ENCODE results near the gene SLC38A11. TPM values are rescaled to one million over a fixed set of nuclear protein-coding genes. Genes with fewer than 3 reads are reported as not detected.

SLC38A11 gene
- total RNA-seq, 1 donor from 2014 or later, result 0.84 TPM

DNA sequence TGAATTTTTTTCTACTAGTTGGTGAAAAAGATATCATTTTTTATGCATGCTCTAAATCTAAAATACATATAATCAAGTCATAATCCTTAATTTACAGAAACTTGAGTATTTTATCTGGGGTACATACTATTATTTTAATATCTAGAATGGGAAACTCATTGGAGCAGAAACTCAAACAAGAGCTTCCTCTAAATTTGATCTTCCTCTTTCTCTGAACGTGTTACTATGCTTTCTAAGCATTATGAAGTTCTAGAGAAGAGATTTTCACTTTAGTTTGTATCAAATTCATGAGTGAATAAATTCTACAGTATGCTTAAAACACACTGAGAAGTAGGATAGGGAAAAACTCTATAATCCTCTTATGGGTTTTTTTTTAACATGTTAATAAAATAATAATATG is 20.6 kb upstream of the SLC38A11 start:
- DNase-seq (ENCODE audit: missing footprints) (no peak), ATAC-seq (no peak)
- intact Hi-C loops (cut with DNase I), result no loop called here

- DNase-seq (ENCODE audit: missing footprints) (no peak), ATAC-seq (no peak)
- intact Hi-C loops (cut with DNase I), result no loop called here
These were observed 18.9 kb upstream of the SLC38A11 start for GRCh38 chr2:164974221-164974620.

- intact Hi-C loops (cut with DNase I), result no loop called here
- no peak for ATAC-seq
- DNase-seq (ENCODE audit: missing footprints), result no peak
These were observed 16.9 kb upstream of the SLC38A11 start for GRCh38 chr2:164972216-164972615.

- no peak for ATAC-seq
These were observed 14.8 kb upstream of the SLC38A11 start for GRCh38 chr2:164969909-164970690.

DNA sequence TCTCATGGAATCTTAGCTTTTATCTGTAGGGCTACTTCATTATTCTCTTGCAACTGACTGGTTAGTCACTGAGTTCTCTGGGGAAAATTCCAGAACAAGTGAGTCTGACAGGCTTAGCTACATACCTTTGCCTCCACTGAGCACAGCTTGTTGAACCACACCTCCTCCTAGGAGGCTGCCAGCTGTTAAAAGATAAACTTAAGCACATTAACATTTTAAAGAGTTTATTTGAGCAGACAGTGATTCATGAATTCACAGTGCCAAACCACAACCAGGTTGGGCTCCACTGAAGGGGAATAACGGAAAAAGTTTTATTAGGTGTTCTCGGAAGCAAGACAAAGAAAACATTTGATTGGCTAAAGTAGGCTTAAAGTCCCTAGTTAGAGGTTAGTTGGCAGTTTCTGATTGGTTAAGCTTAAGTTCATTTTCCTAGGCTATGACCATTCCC is 12.5 kb upstream of the SLC38A11 start:
- DNase-seq (ENCODE audit: missing footprints) (no peak), ATAC-seq (no peak)
- intact Hi-C loops (cut with DNase I), result no loop called here

More at GRCh38 chr2:164969909-164970690, 14.8 kb upstream of the SLC38A11 start:
- no peak for DNase-seq (ENCODE audit: missing footprints)
- intact Hi-C loops (cut with DNase I), result no loop called here

- intact Hi-C loops (cut with DNase I), result no loop called here
- ATAC-seq (no peak), DNase-seq (ENCODE audit: missing footprints) (no peak)
These were observed 12.0 kb upstream of the SLC38A11 start for GRCh38 chr2:164967361-164967760.

- intact Hi-C loops (cut with DNase I), result no loop called here
- no peak for ATAC-seq
- DNase-seq (ENCODE audit: missing footprints), result no peak
These were observed 9.4 kb upstream of the SLC38A11 start for GRCh38 chr2:164964700-164965099.

DNA sequence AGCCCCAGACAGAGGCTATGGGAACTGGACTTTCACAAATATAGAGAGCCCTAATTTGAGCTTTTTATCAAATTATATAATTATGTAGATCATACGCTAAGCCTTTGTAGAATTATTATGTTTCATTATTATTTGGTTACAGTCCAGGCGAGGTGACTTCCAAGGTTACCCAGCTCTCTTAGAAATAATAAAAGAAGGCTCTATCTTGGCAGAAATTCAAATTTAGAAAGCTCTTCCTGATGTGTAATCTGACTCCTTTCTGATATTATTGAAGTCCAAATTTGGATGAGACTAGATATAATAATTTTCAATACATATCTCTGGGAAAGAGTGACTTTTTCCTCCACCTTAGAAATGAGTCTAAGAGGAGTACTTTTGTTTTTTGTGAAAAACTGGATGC is 4.8 kb upstream of the SLC38A11 start:
- intact Hi-C loops (cut with DNase I), result no loop called here
- DNase-seq (ENCODE audit: missing footprints) (no peak), ATAC-seq (no peak)

GRCh38 chr2:164954186-164954585 is 1.1 kb downstream of the SLC38A11 start:
- ATAC-seq (no peak), DNase-seq (ENCODE audit: missing footprints) (no peak)
- intact Hi-C loops (cut with DNase I), result no loop called here

DNA sequence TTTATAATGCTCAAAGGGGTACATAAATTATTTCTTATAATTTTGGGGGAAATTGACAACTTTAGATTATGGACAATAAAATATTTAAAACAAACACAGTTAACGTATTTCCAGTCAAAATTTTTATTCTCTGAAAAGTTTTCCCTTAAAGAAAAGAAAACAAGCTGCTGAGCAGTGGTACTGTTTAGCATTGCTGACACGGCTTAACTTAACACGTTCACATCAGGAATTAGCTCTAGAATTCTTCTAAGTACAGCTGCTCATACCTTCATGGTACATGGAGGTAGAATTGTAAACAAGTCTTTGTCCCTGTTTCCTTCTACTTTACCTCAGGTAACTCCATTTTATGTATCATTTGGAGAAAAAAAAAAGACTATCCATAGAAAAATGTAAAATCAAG is 2.0 kb downstream of the SLC38A11 start:
- intact Hi-C loops (cut with DNase I), result no loop called here
- ATAC-seq (no peak), DNase-seq (ENCODE audit: missing footprints) (no peak)

DNA sequence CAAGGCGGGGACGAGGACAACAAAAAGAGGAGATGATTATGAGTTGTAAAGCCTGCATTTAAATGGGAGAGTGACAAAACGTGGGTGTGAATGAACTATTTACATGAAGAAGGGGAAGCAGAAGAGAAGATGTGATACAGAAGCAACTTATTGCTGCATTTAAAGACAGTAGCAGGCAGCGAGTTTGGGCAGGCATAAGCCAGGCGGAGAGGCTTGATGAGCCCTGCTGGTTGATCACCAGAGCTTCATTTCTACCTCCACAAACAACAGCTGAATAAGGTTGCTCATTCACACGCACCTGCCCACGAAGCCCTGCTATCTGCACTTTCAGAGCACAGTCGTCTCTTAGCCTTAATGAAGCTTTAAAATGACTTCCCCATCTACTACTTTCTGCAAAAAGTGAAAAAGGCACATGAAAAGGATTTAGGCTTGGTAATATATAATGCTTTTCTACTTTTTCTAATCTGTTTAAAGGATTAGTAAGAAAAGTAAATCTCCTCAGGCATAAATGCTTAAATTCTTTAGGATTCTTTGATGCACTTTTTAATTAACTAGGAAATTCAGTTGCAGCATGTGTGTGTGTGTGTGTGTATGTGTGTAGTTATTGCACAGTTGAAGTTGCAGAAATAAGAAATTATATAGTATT is 3.1 kb downstream of the SLC38A11 start:
- intact Hi-C loops (cut with DNase I), result no loop called here
- ATAC-seq (no peak), DNase-seq (ENCODE audit: missing footprints) (no peak)

- no peak for ATAC-seq
- no peak for DNase-seq (ENCODE audit: missing footprints)
- intact Hi-C loops (cut with DNase I), result no loop called here
These were observed 6.8 kb downstream of the SLC38A11 start for GRCh38 chr2:164948540-164948939.

DNA sequence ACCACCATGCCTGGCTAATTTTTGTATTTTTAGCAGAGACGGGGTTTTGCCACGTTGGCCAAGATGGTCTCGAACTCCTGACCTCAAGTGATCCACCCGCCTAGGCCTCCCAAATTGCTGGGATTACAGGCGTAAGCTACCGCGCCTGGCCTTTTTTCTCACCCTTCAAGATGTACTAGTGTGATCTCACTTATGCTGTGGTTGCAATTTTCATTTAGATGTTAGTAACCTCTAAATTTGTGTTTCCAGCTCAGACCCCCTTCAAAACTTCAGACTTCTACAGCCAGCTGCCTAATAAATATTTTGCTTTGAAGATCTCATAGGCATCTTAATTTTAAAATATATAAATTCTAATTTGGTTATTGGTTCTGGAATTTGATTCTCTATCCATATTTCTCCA is 8.0 kb downstream of the SLC38A11 start:
- ATAC-seq (no peak), DNase-seq (ENCODE audit: missing footprints) (no peak)
- intact Hi-C loops (cut with DNase I), result no loop called here

DNA sequence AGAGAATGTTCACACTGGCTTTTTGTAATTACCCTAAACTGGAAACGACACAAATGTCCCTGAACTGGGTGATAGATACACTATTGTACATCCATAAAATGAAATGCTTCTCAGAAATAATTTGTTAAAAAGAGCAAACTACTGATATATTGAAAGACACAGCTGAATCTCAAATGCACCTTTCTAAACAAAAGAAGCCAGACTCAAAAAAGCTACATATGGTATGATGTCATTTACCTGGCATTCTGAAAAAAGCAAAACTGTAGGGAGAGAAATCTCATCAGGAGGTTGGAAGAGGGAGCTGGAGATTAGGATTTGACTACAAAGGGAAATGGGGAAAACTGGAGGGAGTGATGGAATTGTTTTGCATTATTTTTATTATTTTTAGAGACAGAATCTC is 12.0 kb downstream of the SLC38A11 start:
- ATAC-seq (no peak), DNase-seq (ENCODE audit: missing footprints) (no peak)
- intact Hi-C loops (cut with DNase I), result no loop called here

- no peak for DNase-seq (ENCODE audit: missing footprints)
- ATAC-seq, result no peak
These were observed 17.4 kb downstream of the SLC38A11 start for GRCh38 chr2:164937864-164938401.

DNA sequence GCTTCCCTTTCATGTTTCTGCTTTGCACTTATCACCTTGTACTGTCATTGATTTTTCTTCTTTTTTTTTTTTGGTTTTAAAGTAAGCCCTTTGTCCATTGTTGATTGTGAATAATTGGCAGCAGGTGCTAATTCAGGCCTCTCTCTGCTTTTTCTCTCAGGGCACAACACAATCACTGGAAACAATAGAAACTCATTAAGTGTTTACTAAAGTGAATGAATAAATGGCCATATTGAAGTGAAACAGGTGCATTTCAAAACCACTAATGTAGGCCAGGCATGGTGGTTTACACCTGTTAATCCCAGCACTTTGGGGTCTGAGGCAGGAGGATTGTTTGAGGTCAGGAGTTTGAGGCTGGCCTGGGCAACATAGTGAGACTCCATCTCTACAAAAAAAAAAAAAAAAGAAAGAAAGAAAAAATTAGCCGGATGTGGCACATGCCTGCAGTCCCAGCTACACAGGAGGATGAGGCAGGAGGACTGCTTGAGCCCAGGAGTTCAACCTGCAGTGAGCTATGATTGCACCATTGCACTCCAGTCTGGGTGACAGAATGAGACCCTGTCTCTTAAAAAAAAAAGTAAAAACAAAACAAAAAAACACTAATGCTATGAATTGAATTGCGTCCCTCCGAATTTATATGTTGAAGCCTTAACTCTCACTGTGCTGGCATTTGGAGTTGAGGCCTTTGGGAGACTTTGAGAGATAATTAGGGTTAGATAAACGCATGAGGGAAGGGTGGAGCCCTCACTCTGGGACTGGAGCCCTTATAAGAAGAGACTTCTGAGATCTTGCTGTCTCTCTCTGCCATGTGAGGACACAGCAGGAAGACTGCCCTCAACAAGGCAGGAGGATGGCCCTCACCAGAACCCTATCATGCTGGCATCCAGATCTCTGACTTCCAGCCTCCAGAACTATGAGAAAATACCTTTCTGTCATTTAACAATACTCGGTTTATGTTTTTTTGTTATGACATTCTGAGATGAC is 19.9 kb downstream of the SLC38A11 start:
- no peak for ATAC-seq
- DNase-seq (ENCODE audit: missing footprints), result no peak
- intact Hi-C loops (cut with DNase I), result no loop called here

More at GRCh38 chr2:164937864-164938401, 17.4 kb downstream of the SLC38A11 start:
- intact Hi-C loops (cut with DNase I), result no loop called here

GRCh38 chr2:164934401-164935117 is 20.8 kb downstream of the SLC38A11 start:
- DNase-seq (ENCODE audit: missing footprints) (no peak), ATAC-seq (no peak)
- intact Hi-C loops (cut with DNase I), result no loop called here

GRCh38 chr2:164933671-164934189 is 21.6 kb downstream of the SLC38A11 start:
- DNase-seq (ENCODE audit: missing footprints) (no peak), ATAC-seq (no peak)
- intact Hi-C loops (cut with DNase I), result no loop called here
